IPS-18a (cell line): Measurements from ENCODE around the gene TNFRSF1A.
A peak's percentile ranks its signal among the peaks of the same experiment; 100 is the strongest.

Experiments
- H3K27ac ChIP-seq: one replicate; pipeline ENCODE4 v1.5.1; 2013; ENCODE audit warnings: low read length
- H3K27me3 ChIP-seq: one replicate; pipeline ENCODE4 v1.6.1; 2013; ENCODE audit warnings: mild to moderate bottlenecking, low read length; ENCODE audit not compliant: control insufficient read depth, insufficient read depth
- H3K36me3 ChIP-seq: one replicate; pipeline ENCODE4 v1.6.1; 2013; ENCODE audit warnings: low read depth, low read length; ENCODE audit not compliant: control insufficient read depth
- H3K4me1 ChIP-seq: one replicate; pipeline ENCODE4 v1.6.1; 2013; ENCODE audit warnings: low read depth, low read length; ENCODE audit not compliant: control insufficient read depth
- H3K4me3 ChIP-seq: one replicate; pipeline ENCODE4 v1.5.1; 2013; ENCODE audit warnings: low read length
- H3K9ac ChIP-seq: one replicate; pipeline ENCODE4 v1.6.1; 2013; ENCODE audit warnings: mild to moderate bottlenecking, low read length, moderate library complexity
- H3K9me3 ChIP-seq: one replicate; pipeline ENCODE4 v1.6.1; 2013; ENCODE audit warnings: low read depth, low read length; ENCODE audit not compliant: control insufficient read depth

The TNFRSF1A gene

GRCh38 chr12:6280672-6281071 lies 61.2 kb downstream of the TNFRSF1A start:
- no peaks in the 10 kb centered on the region for H3K9me3 ChIP-seq
- H3K36me3 ChIP-seq: no peaks in the 10 kb centered on the region
- peaks cover 17% of the 10 kb centered on the region for H3K4me1 ChIP-seq
- peaks cover 8% of the 10 kb centered on the region for H3K27me3 ChIP-seq
- no peak overlapping the region for H3K9ac ChIP-seq
- no peak overlapping the region for H3K27ac ChIP-seq
- H3K4me3 ChIP-seq: no peak overlapping the region

GRCh38 chr12:6280053-6280469 lies 61.8 kb downstream of the TNFRSF1A start:
- Histone ChIP-seq H3K9me3 (no peaks in the 10 kb centered on the region), H3K36me3 (no peaks in the 10 kb centered on the region), H3K4me1 (peaks cover 17% of the 10 kb centered on the region), H3K27ac (no peak overlapping the region), H3K9ac (no peak overlapping the region), H3K4me3 (no peak overlapping the region), H3K27me3 (peaks cover 8% of the 10 kb centered on the region)

- Histone ChIP-seq H3K9ac (no peak overlapping the region), H3K4me3 (no peak overlapping the region), H3K27me3 (peaks cover 8% of the 10 kb centered on the region), H3K9me3 (no peaks in the 10 kb centered on the region), H3K36me3 (no peaks in the 10 kb centered on the region), H3K4me1 (peaks cover 19% of the 10 kb centered on the region), H3K27ac (no peak overlapping the region)
Observed at GRCh38 chr12:6279631-6280030, 62.2 kb downstream of the TNFRSF1A start.

- Histone ChIP-seq H3K4me3 (peak overlapping the region; percentile 11), H3K9me3 (no peaks in the 10 kb centered on the region), H3K27ac (no peak overlapping the region), H3K4me1 (peaks cover 23% of the 10 kb centered on the region), H3K27me3 (peaks cover 8% of the 10 kb centered on the region), H3K36me3 (no peaks in the 10 kb centered on the region), H3K9ac (no peak overlapping the region)
Observed at GRCh38 chr12:6279256-6279628, 62.6 kb downstream of the TNFRSF1A start.
